Measurements from ENCODE around the gene C10orf53.
A peak's percentile ranks its signal among the peaks of the same experiment; 100 is the strongest.

Gene C10orf53

DNA sequence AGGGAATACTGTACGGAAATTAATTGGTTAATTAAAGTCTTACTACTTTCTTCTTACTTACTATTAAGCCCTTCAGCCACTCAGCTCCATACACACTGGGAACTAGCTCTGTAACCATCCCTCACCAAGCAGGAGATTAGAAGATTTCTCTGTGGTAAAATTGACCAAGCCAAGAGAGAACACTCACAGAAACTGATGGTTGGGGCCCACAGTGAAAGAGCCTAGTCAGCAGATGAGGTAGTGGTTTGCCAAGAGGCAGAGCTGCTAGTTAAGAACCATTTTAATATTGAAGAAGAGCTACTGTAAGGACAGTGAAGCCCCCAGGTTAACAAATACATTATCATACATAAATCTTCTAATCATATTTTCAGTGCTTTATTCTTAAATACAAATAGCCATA is 21.8 kb upstream of the C10orf53 start:
- no peaks in the 10 kb centered on the region for H3K36me3 ChIP-seq
- H3K27ac ChIP-seq = no peak overlapping the region
- H4K20me1 ChIP-seq = no peaks in the 10 kb centered on the region
- no peak overlapping the region for H3K9ac ChIP-seq
- no peak overlapping the region for H3K4me3 ChIP-seq
- peaks cover 19 to 44% (median 34%) of the 10 kb centered on the region in 11 experiments for H3K9me3 ChIP-seq (replicated peaks in 1 of 11)
- TF ChIP-seq Cebpa-rat (IDR thresholded peaks at IDR 0.05) = no peak
- H3K4me1 ChIP-seq = peaks cover 9 to 44% (median 25%) of the 10 kb centered on the region in 10 experiments; a peak in 17 of 20 replicates
- no peaks in the 10 kb centered on the region for H3K27me3 ChIP-seq
- H3K4me2 ChIP-seq = 0 out of 22 replicates have a peak overlapping the region, but pooled peaks of 2 of the 11 experiments have one; percentile 33 to 60

- H3K9me3 ChIP-seq (replicated peaks in 1 of 11) = peaks cover 19 to 44% (median 34%) of the 10 kb centered on the region in 11 experiments
- H3K4me2 ChIP-seq = no peak overlapping the region
- no peaks in the 10 kb centered on the region for H3K27me3 ChIP-seq
- H3K4me1 ChIP-seq = peaks cover 0 to 13% (median 9%) of the 10 kb centered on the region in 10 experiments; a peak in 16 of 20 replicates
- H3K36me3 ChIP-seq = no peaks in the 10 kb centered on the region
- no peaks in the 10 kb centered on the region for H4K20me1 ChIP-seq
- no peak overlapping the region for H3K9ac ChIP-seq
- no peak for TF ChIP-seq Cebpa-rat (IDR thresholded peaks at IDR 0.05)
- no peak overlapping the region for H3K4me3 ChIP-seq
- no peak overlapping the region for H3K27ac ChIP-seq
Observed at GRCh38 chr10:49661140-49661856, 18.2 kb upstream of the C10orf53 start.

DNA sequence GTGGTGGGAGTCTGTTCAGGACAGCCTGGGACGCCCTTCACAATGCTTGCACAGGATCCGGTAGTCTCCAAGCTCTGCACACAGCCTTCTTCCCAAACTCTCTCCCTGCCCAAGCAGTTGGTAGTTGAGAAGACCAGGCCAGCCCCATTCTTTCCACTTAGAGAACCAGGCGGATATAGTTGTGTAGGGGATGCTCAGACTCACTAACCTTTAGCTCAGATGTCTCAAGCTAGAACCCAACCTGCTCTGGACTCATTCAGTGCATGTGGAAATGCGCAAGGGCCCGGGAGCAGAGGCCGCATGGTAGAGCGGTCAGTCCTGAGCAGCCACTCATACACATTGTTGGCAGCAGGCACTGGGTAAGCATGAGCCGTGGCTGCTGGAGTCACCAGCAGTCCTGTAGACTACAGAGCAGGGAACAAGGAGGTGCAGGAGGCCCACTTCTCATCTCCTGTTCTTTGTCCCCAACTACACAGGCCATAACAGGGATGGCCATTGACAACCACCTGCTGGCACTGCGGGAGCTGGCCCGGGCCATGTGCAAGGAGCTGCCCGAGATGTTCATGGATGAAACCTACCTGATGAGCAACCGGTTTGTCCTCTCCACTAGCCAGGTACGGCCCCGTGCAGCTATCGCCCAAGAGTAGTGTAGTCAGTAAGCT is 17.2 kb upstream of the C10orf53 start:
- H3K9me3 ChIP-seq (replicated peaks in 1 of 11) = peaks cover 19 to 35% (median 30%) of the 10 kb centered on the region in 11 experiments
- no peak overlapping the region for H3K4me2 ChIP-seq
- TF ChIP-seq Cebpa-rat (IDR thresholded peaks at IDR 0.05) = no peak
- no peaks in the 10 kb centered on the region for H3K36me3 ChIP-seq
- no peak overlapping the region for H3K27ac ChIP-seq
- H3K4me3 ChIP-seq = no peak overlapping the region
- H3K4me1 ChIP-seq = peaks cover 0 to 3% (median 0%) of the 10 kb centered on the region in 10 experiments; a peak in 7 of 20 replicates
- H3K9ac ChIP-seq = no peak overlapping the region
- no peaks in the 10 kb centered on the region for H4K20me1 ChIP-seq
- no peaks in the 10 kb centered on the region for H3K27me3 ChIP-seq

GRCh38 chr10:49663596-49663995 is 15.9 kb upstream of the C10orf53 start:
- Histone ChIP-seq H3K4me3 (no peak overlapping the region), H3K9me3 (replicated peaks in 1 of 11) (peaks cover 12 to 22% (median 17%) of the 10 kb centered on the region in 11 experiments), H3K4me1 (no peaks in the 10 kb centered on the region; a peak in 1 of 20 replicates), H3K27me3 (no peaks in the 10 kb centered on the region), H3K4me2 (no peak overlapping the region), H3K27ac (no peak overlapping the region), H4K20me1 (no peaks in the 10 kb centered on the region), H3K9ac (no peak overlapping the region), H3K36me3 (no peaks in the 10 kb centered on the region)
- no peak for TF ChIP-seq Cebpa-rat (IDR thresholded peaks at IDR 0.05)

GRCh38 chr10:49664006-49664841 is 15.2 kb upstream of the C10orf53 start:
- no peak for TF ChIP-seq Cebpa-rat (IDR thresholded peaks at IDR 0.05)
- Histone ChIP-seq H3K4me2 (no peak overlapping the region), H4K20me1 (no peaks in the 10 kb centered on the region), H3K9me3 (replicated peaks in 1 of 11) (peaks cover 6 to 16% (median 11%) of the 10 kb centered on the region in 11 experiments), H3K36me3 (no peaks in the 10 kb centered on the region), H3K27me3 (no peaks in the 10 kb centered on the region), H3K4me3 (no peak overlapping the region), H3K4me1 (no peaks in the 10 kb centered on the region; a peak in 1 of 20 replicates), H3K9ac (no peak overlapping the region), H3K27ac (no peak overlapping the region)

DNA sequence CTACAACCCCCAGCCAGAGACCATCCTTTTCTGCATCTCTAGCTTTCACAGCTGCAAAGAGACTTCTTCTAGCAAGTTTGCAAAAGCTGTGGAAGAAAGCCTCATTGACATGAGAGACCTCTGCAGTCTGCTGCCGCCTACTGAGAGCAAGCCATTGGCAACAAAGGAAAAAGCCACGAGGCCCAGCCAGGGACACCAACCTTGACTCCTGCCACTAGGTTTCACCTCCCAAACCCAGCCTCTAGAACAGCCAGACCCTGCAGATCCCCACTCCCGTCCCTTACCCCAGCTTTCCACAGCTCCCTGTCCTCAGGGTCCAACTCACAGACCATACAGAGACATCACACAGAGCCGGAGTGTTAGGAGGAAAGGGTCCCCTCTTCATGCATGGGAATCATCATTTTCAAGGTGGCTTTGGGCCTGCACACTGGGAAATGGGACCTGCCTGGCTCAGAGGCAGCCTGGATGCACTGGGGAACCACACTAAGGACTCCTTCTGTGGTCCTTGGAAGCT is 14.6 kb upstream of the C10orf53 start:
- no peaks in the 10 kb centered on the region for H3K36me3 ChIP-seq
- H4K20me1 ChIP-seq = no peaks in the 10 kb centered on the region
- H3K27ac ChIP-seq = no peak overlapping the region
- no peak overlapping the region for H3K4me2 ChIP-seq
- no peak overlapping the region for H3K4me3 ChIP-seq
- TF ChIP-seq Cebpa-rat (IDR thresholded peaks at IDR 0.05) = no peak
- H3K9me3 ChIP-seq (replicated peaks in 1 of 11) = peaks cover 0 to 9% (median 4%) of the 10 kb centered on the region in 11 experiments; a peak in 16 of 22 replicates
- H3K4me1 ChIP-seq = no peaks in the 10 kb centered on the region; a peak in 1 of 20 replicates
- H3K27me3 ChIP-seq = no peaks in the 10 kb centered on the region
- no peak overlapping the region for H3K9ac ChIP-seq

DNA sequence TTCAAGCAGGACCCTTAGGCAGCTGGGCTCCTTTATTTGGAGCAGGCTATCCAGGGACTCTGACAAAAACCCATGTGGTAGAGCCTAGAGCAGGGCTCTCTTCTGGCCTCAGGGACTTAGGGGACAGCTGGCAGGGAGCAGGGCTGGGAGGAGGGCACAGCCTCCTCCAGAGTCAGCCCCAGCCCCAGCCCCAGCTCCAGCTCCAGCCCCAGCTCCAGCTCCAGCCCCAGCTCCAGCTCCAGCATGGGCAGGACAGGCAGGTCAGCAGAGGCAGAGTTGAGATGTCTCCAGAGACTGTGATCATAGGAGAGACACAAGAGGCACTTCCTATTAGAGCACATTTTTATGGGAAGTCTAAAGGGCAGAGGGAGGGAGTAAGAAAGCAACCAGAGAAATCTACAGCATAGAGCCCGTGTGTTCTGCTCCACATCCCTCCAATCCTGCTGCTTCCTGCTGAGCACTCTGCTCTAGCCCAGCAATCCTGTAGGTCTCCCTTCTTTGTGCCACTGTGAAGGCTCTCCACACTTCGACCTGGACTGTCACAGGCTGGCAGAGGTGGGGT is 13.3 kb upstream of the C10orf53 start:
- Histone ChIP-seq H3K27me3 (no peaks in the 10 kb centered on the region), H4K20me1 (no peaks in the 10 kb centered on the region), H3K27ac (no peak overlapping the region), H3K9me3 (replicated peaks in 1 of 11) (peaks cover 0 to 5% (median 0%) of the 10 kb centered on the region in 11 experiments; a peak in 1 of 22 replicates), H3K36me3 (no peaks in the 10 kb centered on the region), H3K4me1 (no peaks in the 10 kb centered on the region; a peak in 1 of 20 replicates), H3K4me2 (no peak overlapping the region), H3K9ac (no peak overlapping the region), H3K4me3 (no peak overlapping the region)
- TF ChIP-seq Cebpa-rat (IDR thresholded peaks at IDR 0.05) = no peak

- no peak for TF ChIP-seq Cebpa-rat (IDR thresholded peaks at IDR 0.05)
- no peaks in the 10 kb centered on the region for H3K27me3 ChIP-seq
Observed at GRCh38 chr10:49666685-49667084, 12.8 kb upstream of the C10orf53 start.

More at GRCh38 chr10:49666685-49667084, 12.8 kb upstream of the C10orf53 start:
- Histone ChIP-seq H4K20me1 (no peaks in the 10 kb centered on the region), H3K27ac (no peak overlapping the region), H3K4me2 (no peak overlapping the region), H3K9me3 (replicated peaks in 1 of 11) (peaks cover 0 to 7% (median 0%) of the 10 kb centered on the region in 11 experiments; a peak in 1 of 22 replicates), H3K4me3 (no peak overlapping the region), H3K9ac (no peak overlapping the region), H3K36me3 (no peaks in the 10 kb centered on the region), H3K4me1 (no peaks in the 10 kb centered on the region; a peak in 1 of 20 replicates)
